ENCODE data around the gene ZNF799.

GRCh38 chr19:12411893-12412292 is 10.8 kb upstream of the ZNF799 start:
- no peak for TF ChIP-seq CTCF (IDR thresholded peaks at IDR 0.05)
- no peak for TF ChIP-seq POLR2AphosphoS5 (IDR thresholded peaks at IDR 0.05)

Measured in esophagus muscularis mucosa (tissue), 3 donors.